CD4-positive, alpha-beta memory T cell (primary cell): ENCODE results near the gene GLIS1. TPM values are rescaled to one million over a fixed set of nuclear protein-coding genes. Genes with fewer than 3 reads are reported as not detected.

Experiments
- CTCF ChIA-PET: fragments of 350-600 bp; sonication (Branson Sonifier 250); formaldehyde crosslinking; loops from one replicate; lab custom pipeline; 2021; ENCODE audit warnings: inconsistent platforms; ENCODE audit not compliant: partially characterized antibody; lab: Charles Lee
- POLR2A ChIA-PET: fragments of 350-600 bp; sonication (Branson Sonifier 250); formaldehyde crosslinking; loops from one replicate; lab custom pipeline; 2021; ENCODE audit not compliant: partially characterized antibody; lab: Charles Lee
- DNase-seq, 5 donors: peaks; one replicate each; pipeline versions ENCODE4 v3.0.0 to v3.0.0-alpha.2; 2020 to 2022; ENCODE audit warnings: mixed read lengths in 1 of 5
- H3K27ac ChIP-seq: one replicate; pipeline ENCODE4 v1.7.0; 2013; ENCODE audit warnings: low read depth, low read length
- H3K27me3 ChIP-seq: 2 replicates; pipeline ENCODE4 v1.7.0; 2013; ENCODE audit warnings: mild to moderate bottlenecking, low read length, moderate library complexity; ENCODE audit not compliant: insufficient read depth
- H3K36me3 ChIP-seq: 2 replicates; pipeline ENCODE4 v1.7.0; 2013; ENCODE audit warnings: mild to moderate bottlenecking, low read length, moderate library complexity; ENCODE audit not compliant: insufficient read depth
- H3K4me1 ChIP-seq: 2 replicates; pipeline ENCODE4 v1.7.0; 2013; ENCODE audit warnings: mild to moderate bottlenecking, low read length, moderate library complexity; ENCODE audit not compliant: insufficient read depth
- H3K4me3 ChIP-seq, 2 donors: one replicate each; pipeline ENCODE4 v1.7.0; 2013; ENCODE audit warnings: low read length in 2 of 2, mild to moderate bottlenecking in 1 of 2
- H3K9me3 ChIP-seq, 2 donors: one replicate each; pipeline ENCODE4 v1.7.0; 2013; ENCODE audit warnings: low read length in 2 of 2, control low read depth in 1 of 2; ENCODE audit not compliant: control insufficient read depth in 1 of 2
- H3K27ac Mint-ChIP-seq, 7 donors: one replicate each; pipeline ENCODE4 v1.8.0; 2020 to 2021; ENCODE audit warnings: mixed read lengths in 7 of 7, mild to moderate bottlenecking in 6 of 7, inconsistent platforms in 3 of 7, moderate library complexity in 3 of 7
- H3K27me3 Mint-ChIP-seq, 2 donors: one replicate each; pipeline ENCODE4 v1.8.0; 2020 to 2021; ENCODE audit warnings: mixed read lengths in 2 of 2
- H3K36me3 Mint-ChIP-seq, 2 donors: one replicate each; pipeline ENCODE4 v1.8.0; 2020 to 2021; ENCODE audit warnings: mixed read lengths in 2 of 2, inconsistent platforms in 1 of 2, mild to moderate bottlenecking in 1 of 2
- H3K4me1 Mint-ChIP-seq, 4 donors: one replicate each; pipeline ENCODE4 v1.8.0; 2020 to 2021; ENCODE audit warnings: mixed read lengths in 4 of 4, mild to moderate bottlenecking in 1 of 4
- H3K4me3 Mint-ChIP-seq, 8 donors: one replicate each; pipeline ENCODE4 v1.8.0; 2020 to 2021; ENCODE audit warnings: mixed read lengths in 8 of 8, mild to moderate bottlenecking in 7 of 8, moderate library complexity in 6 of 8, inconsistent platforms in 3 of 8
- H3K9me3 Mint-ChIP-seq, 8 donors: one replicate each; pipeline ENCODE4 v1.8.0; 2020 to 2021; ENCODE audit warnings: mixed read lengths in 8 of 8, mild to moderate bottlenecking in 5 of 8, inconsistent platforms in 3 of 8, moderate library complexity in 1 of 8
- intact Hi-C: fragments of 100-400 bp; cut with micrococcal nuclease; formaldehyde crosslinking; loops from one replicate; pipeline ENCODE4 v1.15.1; 2023
- polyA plus RNA-seq, 2 donors: library from polyadenylated mRNA; unstranded; fragments of 300-500 nt; fragmentation: Illumina TruSeq; gene quantifications; one replicate each; pipeline ENCODE4 v1.2.3, GENCODE V29; 2021
- total RNA-seq, 2 experiments: library from RNA; stranded (reverse); gene quantifications; one replicate each; pipeline ENCODE4 v1.2.3, GENCODE V29; 2021

The GLIS1 gene
- total and polyA plus RNA-seq, 4 experiments from 2014 or later = not detected

GRCh38 chr1:53645690-53646078 lies 93.3 kb downstream of the GLIS1 start:
- no peaks in the 10 kb centered on the region for H3K27me3 ChIP-seq
- no peaks in the 10 kb centered on the region for H3K36me3 ChIP-seq
- no peak overlapping the region for H3K4me3 ChIP-seq
- H3K27ac ChIP-seq = no peak overlapping the region
- H3K27ac Mint-ChIP-seq = no peak overlapping the region
- POLR2A ChIA-PET = no interaction called here
- no peaks in the 10 kb centered on the region for H3K36me3 Mint-ChIP-seq
- no peaks in the 10 kb centered on the region for H3K4me1 ChIP-seq
- DNase-seq = no peak
- H3K9me3 ChIP-seq = no peaks in the 10 kb centered on the region
- no peaks in the 10 kb centered on the region for H3K9me3 Mint-ChIP-seq
- H3K27me3 Mint-ChIP-seq = peaks cover 0 to 4% of the 10 kb centered on the region in 2 donors
- CTCF ChIA-PET = no interaction called here
- no peak overlapping the region for H3K4me3 Mint-ChIP-seq
- intact Hi-C loops = no loop called here
- no peaks in the 10 kb centered on the region for H3K4me1 Mint-ChIP-seq

DNA sequence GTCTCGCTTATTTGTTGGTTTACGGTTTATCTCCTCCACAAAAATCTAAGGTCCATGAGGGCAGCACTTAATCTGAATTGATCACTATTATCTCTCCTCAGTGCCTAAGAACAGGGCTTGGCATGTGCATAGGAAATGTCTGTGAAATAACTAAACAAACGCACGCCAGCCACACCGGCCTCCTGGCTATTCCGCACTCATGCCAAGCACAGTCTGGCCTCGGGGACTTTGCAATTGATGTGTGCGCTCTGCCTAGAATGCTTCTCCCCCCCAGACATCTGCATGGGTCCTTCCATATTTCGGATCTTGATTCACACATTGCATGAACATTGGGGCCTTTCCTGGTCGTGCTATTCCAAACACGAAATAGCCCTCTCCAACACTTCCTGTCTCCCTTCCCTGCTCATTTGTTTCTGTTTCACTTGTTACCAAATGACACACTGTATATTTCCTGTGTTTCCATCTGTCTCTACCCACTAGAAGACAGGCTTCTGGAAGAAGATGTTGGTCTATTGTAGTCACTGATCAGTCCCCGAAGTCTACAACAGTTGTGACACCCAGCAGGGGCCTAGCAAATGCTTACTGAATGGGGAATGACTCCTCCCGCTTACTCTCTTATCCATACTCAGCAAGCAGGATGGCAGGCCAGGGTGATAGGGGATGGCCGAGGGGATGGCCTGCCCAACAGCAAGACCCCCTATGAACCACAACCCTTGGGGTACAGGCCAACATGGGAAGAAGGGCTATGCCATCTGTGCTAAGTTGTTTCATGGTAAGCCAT lies 93.9 kb downstream of the GLIS1 start:
- no peaks in the 10 kb centered on the region for H3K27me3 ChIP-seq
- no peaks in the 10 kb centered on the region for H3K36me3 ChIP-seq
- ChIA-PET POLR2A (no interaction called here), CTCF (no interaction called here)
- DNase-seq = no peak
- Mint-ChIP-seq H3K4me3 (no peak overlapping the region), H3K4me1 (no peaks in the 10 kb centered on the region), H3K36me3 (no peaks in the 10 kb centered on the region), H3K27me3 (peaks cover 0 to 4% of the 10 kb centered on the region in 2 donors), H3K27ac (no peak overlapping the region), H3K9me3 (no peaks in the 10 kb centered on the region)
- no peaks in the 10 kb centered on the region for H3K9me3 ChIP-seq
- H3K27ac ChIP-seq = no peak overlapping the region
- no peaks in the 10 kb centered on the region for H3K4me1 ChIP-seq
- intact Hi-C loops = no loop called here
- H3K4me3 ChIP-seq = no peak overlapping the region

DNA sequence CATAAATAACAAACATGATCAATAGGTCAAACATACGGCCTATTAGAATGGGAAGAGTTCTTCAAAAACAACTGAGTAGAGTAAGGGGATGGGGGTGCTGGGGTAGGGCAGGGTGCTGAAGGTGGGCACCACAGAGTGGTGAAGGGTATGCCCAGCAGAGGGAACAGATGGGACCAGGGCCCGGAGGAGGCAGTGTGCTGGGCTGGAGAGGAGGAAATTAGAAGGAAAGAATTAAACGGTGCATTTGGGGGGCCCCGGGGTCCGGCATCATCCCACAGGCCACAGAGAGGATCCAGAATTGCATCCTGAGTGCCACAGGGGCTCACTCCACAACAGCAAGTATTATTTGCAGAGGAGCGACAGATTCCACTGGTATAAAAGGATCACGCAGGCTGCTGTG lies 94.5 kb downstream of the GLIS1 start:
- intact Hi-C loops = no loop called here
- no peak overlapping the region for H3K27ac ChIP-seq
- CTCF ChIA-PET = no interaction called here
- H3K4me3 ChIP-seq = no peak overlapping the region
- no peak overlapping the region for H3K27ac Mint-ChIP-seq
- no peaks in the 10 kb centered on the region for H3K36me3 Mint-ChIP-seq
- H3K27me3 Mint-ChIP-seq = peaks cover 0 to 4% of the 10 kb centered on the region in 2 donors
- no peaks in the 10 kb centered on the region for H3K9me3 ChIP-seq
- no peak overlapping the region for H3K4me3 Mint-ChIP-seq
- H3K4me1 Mint-ChIP-seq = no peaks in the 10 kb centered on the region
- no peaks in the 10 kb centered on the region for H3K27me3 ChIP-seq
- no peaks in the 10 kb centered on the region for H3K36me3 ChIP-seq
- POLR2A ChIA-PET = no interaction called here
- H3K9me3 Mint-ChIP-seq = no peaks in the 10 kb centered on the region
- H3K4me1 ChIP-seq = no peaks in the 10 kb centered on the region
- DNase-seq = no peak

GRCh38 chr1:53643881-53644390 lies 95.0 kb downstream of the GLIS1 start:
- H3K4me1 Mint-ChIP-seq = no peaks in the 10 kb centered on the region
- peaks cover 0 to 4% of the 10 kb centered on the region in 2 donors for H3K27me3 Mint-ChIP-seq
- H3K9me3 Mint-ChIP-seq = no peaks in the 10 kb centered on the region
- no peaks in the 10 kb centered on the region for H3K9me3 ChIP-seq
- no peak overlapping the region for H3K27ac ChIP-seq
- no peaks in the 10 kb centered on the region for H3K27me3 ChIP-seq
- POLR2A ChIA-PET = no interaction called here
- H3K36me3 ChIP-seq = no peaks in the 10 kb centered on the region
- intact Hi-C loops = no loop called here
- no peaks in the 10 kb centered on the region for H3K4me1 ChIP-seq
- no peaks in the 10 kb centered on the region for H3K36me3 Mint-ChIP-seq
- DNase-seq = no peak
- CTCF ChIA-PET = no interaction called here
- H3K27ac Mint-ChIP-seq = no peak overlapping the region
- no peak overlapping the region for H3K4me3 ChIP-seq
- no peak overlapping the region for H3K4me3 Mint-ChIP-seq

GRCh38 chr1:53643041-53643880 lies 95.7 kb downstream of the GLIS1 start:
- no peak overlapping the region for H3K4me3 Mint-ChIP-seq
- POLR2A ChIA-PET = no interaction called here
- H3K4me1 Mint-ChIP-seq = no peaks in the 10 kb centered on the region
- Histone ChIP-seq H3K27ac (no peak overlapping the region), H3K4me3 (no peak overlapping the region), H3K9me3 (no peaks in the 10 kb centered on the region), H3K36me3 (no peaks in the 10 kb centered on the region), H3K4me1 (no peaks in the 10 kb centered on the region), H3K27me3 (no peaks in the 10 kb centered on the region)
- H3K27me3 Mint-ChIP-seq = peaks cover 0 to 4% of the 10 kb centered on the region in 2 donors
- no peak overlapping the region for H3K27ac Mint-ChIP-seq
- intact Hi-C loops = no loop called here
- H3K9me3 Mint-ChIP-seq = no peaks in the 10 kb centered on the region
- no peak for DNase-seq
- CTCF ChIA-PET = no interaction called here
- no peaks in the 10 kb centered on the region for H3K36me3 Mint-ChIP-seq

GRCh38 chr1:53642607-53643006 lies 96.4 kb downstream of the GLIS1 start:
- H3K4me1 ChIP-seq = no peaks in the 10 kb centered on the region
- H3K4me3 Mint-ChIP-seq = no peak overlapping the region
- H3K27ac ChIP-seq = no peak overlapping the region
- H3K27ac Mint-ChIP-seq = no peak overlapping the region
- no peaks in the 10 kb centered on the region for H3K9me3 ChIP-seq
- H3K4me3 ChIP-seq = no peak overlapping the region
- ChIA-PET POLR2A (no interaction called here), CTCF (no interaction called here)
- H3K27me3 Mint-ChIP-seq = peaks cover 2 to 6% of the 10 kb centered on the region in 2 donors
- no peaks in the 10 kb centered on the region for H3K9me3 Mint-ChIP-seq
- no peaks in the 10 kb centered on the region for H3K36me3 Mint-ChIP-seq
- intact Hi-C loops = no loop called here
- no peaks in the 10 kb centered on the region for H3K27me3 ChIP-seq
- H3K36me3 ChIP-seq = no peaks in the 10 kb centered on the region
- no peaks in the 10 kb centered on the region for H3K4me1 Mint-ChIP-seq
- DNase-seq = no peak

DNA sequence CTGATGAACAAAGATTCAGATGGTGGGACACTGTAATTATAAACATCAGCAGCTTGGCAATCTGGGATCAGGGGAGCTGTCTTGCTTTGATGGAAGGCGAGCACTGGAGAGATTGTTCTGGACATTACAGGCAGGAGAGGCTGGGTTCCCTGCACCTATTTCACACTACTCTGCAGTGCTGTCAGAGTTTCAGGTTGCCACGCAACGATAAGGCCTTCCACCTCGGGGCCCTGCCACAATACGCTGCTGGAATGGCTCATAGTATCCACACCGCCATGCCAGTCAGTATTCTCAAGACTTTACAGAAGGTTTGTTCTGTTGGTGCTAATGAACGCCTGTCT lies 96.8 kb downstream of the GLIS1 start:
- H3K27ac ChIP-seq = no peak overlapping the region
- H3K9me3 Mint-ChIP-seq = no peaks in the 10 kb centered on the region
- no peaks in the 10 kb centered on the region for H3K36me3 Mint-ChIP-seq
- POLR2A ChIA-PET = no interaction called here
- DNase-seq = no peak
- no peaks in the 10 kb centered on the region for H3K9me3 ChIP-seq
- no peaks in the 10 kb centered on the region for H3K4me1 ChIP-seq
- H3K4me3 Mint-ChIP-seq = no peak overlapping the region
- intact Hi-C loops = no loop called here
- peaks cover 3 to 6% of the 10 kb centered on the region in 2 donors for H3K27me3 Mint-ChIP-seq
- no peaks in the 10 kb centered on the region for H3K27me3 ChIP-seq
- no peak overlapping the region for H3K4me3 ChIP-seq
- peak overlapping the region in 1 of 7 donors; percentile 57 for H3K27ac Mint-ChIP-seq
- CTCF ChIA-PET = no interaction called here
- H3K36me3 ChIP-seq = no peaks in the 10 kb centered on the region
- no peaks in the 10 kb centered on the region for H3K4me1 Mint-ChIP-seq
